Measurements from ENCODE around the gene CNN2. TPM values are rescaled to one million over a fixed set of nuclear protein-coding genes. Genes with fewer than 3 reads are reported as not detected.

CNN2 gene
- polyA plus RNA-seq, 2 of the 4 experiments (the other 2 are of a cell fraction): 31.7 to 99.3 TPM

DNA sequence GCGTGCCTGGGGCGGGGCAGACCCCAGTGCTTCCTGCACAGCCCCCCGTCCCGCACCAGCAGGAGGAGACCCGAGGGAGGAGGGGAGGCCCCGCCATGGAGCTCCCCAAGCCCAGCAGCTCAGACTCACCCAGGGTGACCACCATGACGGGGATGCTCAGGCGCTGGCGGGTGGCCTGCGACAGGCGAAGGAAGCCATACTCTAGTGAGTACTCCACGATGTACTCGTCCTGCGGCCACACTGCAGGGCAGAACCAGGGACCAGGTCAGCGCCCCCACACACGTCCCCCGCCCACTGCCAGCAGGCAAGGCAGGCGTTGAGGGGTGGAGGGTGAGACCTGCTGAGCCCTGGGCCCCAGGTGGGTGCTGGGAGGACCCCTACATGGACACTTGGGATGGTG, 14.1 kb upstream of the CNN2 start:
- H3K9me3 ChIP-seq: no peaks in the 10 kb centered on the region
- 99% methylated on average over 10 of the region's 18 CpGs for WGBS (ENCODE audit: missing lambda C conversion rate)
- POLR2A ChIA-PET: no interaction called here
- H3K4me1 ChIP-seq: peaks cover 14% of the 10 kb centered on the region
- TF ChIP-seq CHD2 (IDR thresholded peaks at IDR 0.05; ENCODE audit: low read length, partially characterized antibody): no peak
- TF ChIP-seq HOXB5 (CRISPR knock-in tag; IDR thresholded peaks at IDR 0.05): no peak
- no peak for TF ChIP-seq ZSCAN20 (CRISPR knock-in tag; IDR thresholded peaks at IDR 0.05)
- TF ChIP-seq HOXA7 (CRISPR knock-in tag; IDR thresholded peaks at IDR 0.05): no peak
- no peak for TF ChIP-seq RARB (CRISPR knock-in tag; IDR thresholded peaks at IDR 0.05)
- CTCF ChIA-PET: interaction anchor here (2.7 kb wide), 1 partner anchor 232 kb away, joined by 6 read pairs; no protein-coding TSS in a partner anchor
- no peak overlapping the region for H3K4me3 ChIP-seq
- no peak for DNase-seq (ENCODE audit: low read depth in 1 of 2, low spot score in 1 of 2)
- no peak overlapping the region for H3K4me2 ChIP-seq
- ATAC-seq: no peak
- no peak for FAIRE-seq
- H3K27ac ChIP-seq: no peak overlapping the region

- ChIA-PET POLR2A (no interaction called here), CTCF (interaction anchor here (2.7 kb wide), 1 partner anchor 231 kb away, joined by 6 read pairs; no protein-coding TSS in a partner anchor)
- peaks cover 23% of the 10 kb centered on the region for H3K4me1 ChIP-seq
- FAIRE-seq (no peak), DNase-seq (ENCODE audit: low read depth in 1 of 2, low spot score in 1 of 2) (no peak), ATAC-seq (no peak)
- H3K9me3 ChIP-seq: no peaks in the 10 kb centered on the region
- 83% methylated on average over 5 of the region's 10 CpGs for WGBS (ENCODE audit: missing lambda C conversion rate)
- no peak overlapping the region for H3K4me2 ChIP-seq
- H3K4me3 ChIP-seq: no peak overlapping the region
- TF ChIP-seq NR3C1 (IDR thresholded peaks at IDR 0.05): no peak
- no peak for TF ChIP-seq NPAS2 (CRISPR knock-in tag; IDR thresholded peaks at IDR 0.05; ENCODE audit: borderline replicate concordance)
- TF ChIP-seq HDAC2 (IDR thresholded peaks at IDR 0.05): no peak
- no peak for TF ChIP-seq RAD21 (conservative IDR thresholded peaks at IDR 0.05 in 1 of 2, IDR thresholded peaks at IDR 0.05 in 1 of 2)
- no peak overlapping the region for H3K27ac ChIP-seq
Observed at GRCh38 chr19:1013218-1013617, 13.2 kb upstream of the CNN2 start.

DNA sequence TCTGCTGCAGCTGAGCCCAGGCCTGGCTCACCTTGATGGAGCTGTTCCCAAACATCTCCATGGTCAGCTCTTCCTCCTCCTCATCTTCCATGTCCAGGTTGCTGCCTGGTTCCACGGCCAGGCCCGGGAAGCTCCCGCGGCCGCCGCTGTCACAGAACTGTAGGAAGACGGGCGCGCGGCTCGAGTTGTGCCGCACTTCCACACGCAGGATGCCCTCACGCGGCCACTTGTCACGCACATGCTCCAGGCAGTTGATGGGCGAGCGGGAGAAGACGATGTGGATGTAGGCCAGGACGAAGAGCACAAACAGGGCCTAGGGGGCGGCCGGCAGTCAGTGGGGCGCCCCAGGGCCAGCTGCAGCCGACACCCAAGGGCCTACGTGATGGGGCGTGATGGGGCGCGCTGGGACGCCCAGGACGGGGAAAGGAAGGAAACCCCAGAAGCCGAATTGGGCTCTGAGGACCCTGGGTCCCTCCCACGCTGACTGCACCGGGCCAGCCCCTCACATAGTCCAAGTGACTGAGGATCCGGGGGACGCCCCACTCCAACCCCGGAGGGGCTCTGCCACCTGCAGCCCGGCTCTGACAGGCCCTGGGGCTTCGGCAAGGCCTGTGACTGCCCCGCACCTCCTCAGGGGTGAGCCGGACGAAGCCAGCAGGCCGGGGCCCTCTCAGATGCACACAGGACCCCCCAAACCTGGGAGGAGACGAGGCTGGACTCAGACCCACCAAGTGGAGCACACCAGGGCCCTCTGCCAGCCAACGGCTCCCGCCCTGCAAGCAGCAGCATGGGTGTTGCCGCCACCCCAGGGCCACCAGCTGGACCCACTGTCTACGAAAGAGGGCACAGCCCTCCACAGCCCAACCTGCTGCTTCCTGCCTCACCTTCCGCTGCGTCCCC, 12.0 kb upstream of the CNN2 start:
- Histone ChIP-seq H3K9me3 (no peaks in the 10 kb centered on the region), H3K4me1 (peaks cover 35% of the 10 kb centered on the region), H3K27ac (no peak overlapping the region), H3K4me2 (no peak overlapping the region), H3K4me3 (no peak overlapping the region)
- no peak for FAIRE-seq
- ATAC-seq: no peak
- 95% methylated on average over 32 of the region's 49 CpGs for WGBS (ENCODE audit: missing lambda C conversion rate)
- POLR2A ChIA-PET: no interaction called here
- DNase-seq (ENCODE audit: low read depth in 1 of 2, low spot score in 1 of 2): no peak
- no peak for TF ChIP-seq EP300 (IDR thresholded peaks at IDR 0.05)
- TF ChIP-seq E2F6 (IDR thresholded peaks at IDR 0.05; ENCODE audit: borderline replicate concordance, low read depth): no peak
- no peak for TF ChIP-seq KDM5A (IDR thresholded peaks at IDR 0.05)
- no peak for TF ChIP-seq CBX2 (IDR thresholded peaks at IDR 0.05; ENCODE audit: borderline replicate concordance, low read depth)
- no peak for TF ChIP-seq MAZ (IDR thresholded peaks at IDR 0.05; ENCODE audit: borderline replicate concordance, low read depth, low read length)
- CTCF ChIA-PET: interaction anchor here (2.7 kb wide), 1 partner anchor 230 kb away, joined by 6 read pairs; no protein-coding TSS in a partner anchor

GRCh38 chr19:1015061-1015781, 11.2 kb upstream of the CNN2 start:
- no peaks in the 10 kb centered on the region for H3K9me3 ChIP-seq
- TF ChIP-seq, protein P1, sequence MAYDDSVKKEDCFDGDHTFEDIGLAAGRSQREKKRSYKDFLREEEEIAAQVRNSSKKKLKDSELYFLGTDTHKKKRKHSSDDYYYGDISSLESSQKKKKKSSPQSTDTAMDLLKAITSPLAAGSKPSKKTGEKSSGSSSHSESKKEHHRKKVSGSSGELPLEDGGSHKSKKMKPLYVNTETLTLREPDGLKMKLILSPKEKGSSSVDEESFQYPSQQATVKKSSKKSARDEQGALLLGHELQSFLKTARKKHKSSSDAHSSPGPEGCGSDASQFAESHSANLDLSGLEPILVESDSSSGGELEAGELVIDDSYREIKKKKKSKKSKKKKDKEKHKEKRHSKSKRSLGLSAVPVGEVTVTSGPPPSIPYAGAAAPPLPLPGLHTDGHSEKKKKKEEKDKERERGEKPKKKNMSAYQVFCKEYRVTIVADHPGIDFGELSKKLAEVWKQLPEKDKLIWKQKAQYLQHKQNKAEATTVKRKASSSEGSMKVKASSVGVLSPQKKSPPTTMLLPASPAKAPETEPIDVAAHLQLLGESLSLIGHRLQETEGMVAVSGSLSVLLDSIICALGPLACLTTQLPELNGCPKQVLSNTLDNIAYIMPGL (CRISPR knock-in tag; IDR thresholded peaks at IDR 0.05; ENCODE audit: borderline replicate concordance): no peak
- TF ChIP-seq MAFK (IDR thresholded peaks at IDR 0.05; ENCODE audit: partially characterized antibody) (no peak), HES2 (IDR thresholded peaks at IDR 0.05) (no peak), HOXB5 (CRISPR knock-in tag; IDR thresholded peaks at IDR 0.05) (no peak), CBX8 (IDR thresholded peaks at IDR 0.05) (no peak), HEYL (CRISPR knock-in tag; IDR thresholded peaks at IDR 0.05) (no peak), HOXA7 (CRISPR knock-in tag; IDR thresholded peaks at IDR 0.05) (no peak), POLR2A (IDR thresholded peaks at IDR 0.05; ENCODE audit: low read length) (no peak), HOXB13 (CRISPR knock-in tag; IDR thresholded peaks at IDR 0.05; ENCODE audit: low read depth) (no peak), HDAC2 (IDR thresholded peaks at IDR 0.05) (no peak), BHLHE40 (IDR thresholded peaks at IDR 0.05; ENCODE audit: low read depth, low read length) (no peak)
- TF ChIP-seq, protein P2, sequence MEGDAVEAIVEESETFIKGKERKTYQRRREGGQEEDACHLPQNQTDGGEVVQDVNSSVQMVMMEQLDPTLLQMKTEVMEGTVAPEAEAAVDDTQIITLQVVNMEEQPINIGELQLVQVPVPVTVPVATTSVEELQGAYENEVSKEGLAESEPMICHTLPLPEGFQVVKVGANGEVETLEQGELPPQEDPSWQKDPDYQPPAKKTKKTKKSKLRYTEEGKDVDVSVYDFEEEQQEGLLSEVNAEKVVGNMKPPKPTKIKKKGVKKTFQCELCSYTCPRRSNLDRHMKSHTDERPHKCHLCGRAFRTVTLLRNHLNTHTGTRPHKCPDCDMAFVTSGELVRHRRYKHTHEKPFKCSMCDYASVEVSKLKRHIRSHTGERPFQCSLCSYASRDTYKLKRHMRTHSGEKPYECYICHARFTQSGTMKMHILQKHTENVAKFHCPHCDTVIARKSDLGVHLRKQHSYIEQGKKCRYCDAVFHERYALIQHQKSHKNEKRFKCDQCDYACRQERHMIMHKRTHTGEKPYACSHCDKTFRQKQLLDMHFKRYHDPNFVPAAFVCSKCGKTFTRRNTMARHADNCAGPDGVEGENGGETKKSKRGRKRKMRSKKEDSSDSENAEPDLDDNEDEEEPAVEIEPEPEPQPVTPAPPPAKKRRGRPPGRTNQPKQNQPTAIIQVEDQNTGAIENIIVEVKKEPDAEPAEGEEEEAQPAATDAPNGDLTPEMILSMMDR (IDR thresholded peaks at IDR 0.05): no peak
- H3K4me2 ChIP-seq: no peak overlapping the region
- FAIRE-seq (no peak), ATAC-seq (no peak), DNase-seq (ENCODE audit: low read depth in 1 of 2, low spot score in 1 of 2) (no peak)
- WGBS (ENCODE audit: missing lambda C conversion rate): 100% methylated on average over 1 of the region's 29 CpGs
- no peak overlapping the region for H3K27ac ChIP-seq
- H3K4me1 ChIP-seq: peaks cover 38% of the 10 kb centered on the region
- ChIA-PET CTCF (no interaction called here), POLR2A (no interaction called here)
- no peak overlapping the region for H3K4me3 ChIP-seq
